ENCODE results near the gene DSCAM. TPM values are rescaled to one million over a fixed set of nuclear protein-coding genes. Genes with fewer than 3 reads are reported as not detected.

The DSCAM gene
- total and polyA plus RNA-seq, 2 donors (not counting 1 experiment from before 2014, with no cell fraction given): under 0.01 to 0.01 TPM

GRCh38 chr21:40049031-40049930, 797.7 kb downstream of the DSCAM start:
- Histone ChIP-seq H3K36me3 (ENCODE audit: control insufficient read depth, insufficient read depth, low read length) (no peaks in the 10 kb centered on the region), H3K9ac (ENCODE audit: insufficient read depth, low read length) (no peak overlapping the region)

GRCh38 chr21:40047993-40048730, 798.8 kb downstream of the DSCAM start:
- H3K36me3 ChIP-seq (ENCODE audit: control insufficient read depth, insufficient read depth, low read length): no peaks in the 10 kb centered on the region
- H3K4me3 ChIP-seq (replicated peaks in 1 of 4; ENCODE audit: control extremely low read depth in 1 of 4, insufficient read depth in 1 of 4, low read depth in 3 of 4, low read length in 4 of 4): no peak overlapping the region
- no peaks in the 10 kb centered on the region for H3K4me1 ChIP-seq (ENCODE audit: control insufficient read depth, extremely low read depth, insufficient read depth, low read length)
- peak in 1 of 2 donors; percentile 30 for DNase-seq (ENCODE audit: low read depth in 2 of 2)
- no peaks in the 10 kb centered on the region for H3K27me3 ChIP-seq (ENCODE audit: control insufficient read depth, insufficient read depth, low read length)
- TF ChIP-seq CTCF (conservative IDR thresholded peaks at IDR 0.05 in 1 of 2, IDR thresholded peaks at IDR 0.05 in 1 of 2; ENCODE audit: low read depth in 1 of 2, low read length in 2 of 2) (no peak), EZH2 (IDR thresholded peaks at IDR 0.05; ENCODE audit: low read length, missing control alignments) (no peak)
- H2AFZ ChIP-seq (ENCODE audit: low read length): no peak overlapping the region
- no peak overlapping the region for H3K9ac ChIP-seq (ENCODE audit: insufficient read depth, low read length)
- no peaks in the 10 kb centered on the region for H3K79me2 ChIP-seq (ENCODE audit: control insufficient read depth, insufficient read depth, low read length)
- no peaks in the 10 kb centered on the region for H4K20me1 ChIP-seq (ENCODE audit: control insufficient read depth, extremely low read depth, insufficient read depth, low read length)
- H3K4me2 ChIP-seq (ENCODE audit: extremely low read depth, insufficient read depth, low read length): no peak overlapping the region
- H3K9me3 ChIP-seq (ENCODE audit: control insufficient read depth, insufficient read depth, low read depth, low read length): no peaks in the 10 kb centered on the region
- no peak overlapping the region for H3K27ac ChIP-seq (ENCODE audit: insufficient read depth, low read length)

More at GRCh38 chr21:40049031-40049930, 797.7 kb downstream of the DSCAM start:
- no peak overlapping the region for H2AFZ ChIP-seq (ENCODE audit: low read length)
- H3K79me2 ChIP-seq (ENCODE audit: control insufficient read depth, insufficient read depth, low read length): no peaks in the 10 kb centered on the region
- H3K9me3 ChIP-seq (ENCODE audit: control insufficient read depth, insufficient read depth, low read depth, low read length): no peaks in the 10 kb centered on the region
- DNase-seq (ENCODE audit: low read depth in 2 of 2): peak in 1 of 2 donors; percentile 84
- H3K4me2 ChIP-seq (ENCODE audit: extremely low read depth, insufficient read depth, low read length): no peak overlapping the region
- H3K4me3 ChIP-seq (replicated peaks in 1 of 4; ENCODE audit: control extremely low read depth in 1 of 4, insufficient read depth in 1 of 4, low read depth in 3 of 4, low read length in 4 of 4): no peak overlapping the region
- no peaks in the 10 kb centered on the region for H3K4me1 ChIP-seq (ENCODE audit: control insufficient read depth, extremely low read depth, insufficient read depth, low read length)
- no peaks in the 10 kb centered on the region for H4K20me1 ChIP-seq (ENCODE audit: control insufficient read depth, extremely low read depth, insufficient read depth, low read length)
- no peaks in the 10 kb centered on the region for H3K27me3 ChIP-seq (ENCODE audit: control insufficient read depth, insufficient read depth, low read length)
- TF ChIP-seq EZH2 (IDR thresholded peaks at IDR 0.05; ENCODE audit: low read length, missing control alignments) (no peak), CTCF (conservative IDR thresholded peaks at IDR 0.05 in 1 of 2, IDR thresholded peaks at IDR 0.05 in 1 of 2; ENCODE audit: low read depth in 1 of 2, low read length in 2 of 2) (no peak)
- H3K27ac ChIP-seq (ENCODE audit: insufficient read depth, low read length): no peak overlapping the region

GRCh38 chr21:40047211-40047610, 799.7 kb downstream of the DSCAM start:
- DNase-seq (ENCODE audit: low read depth in 2 of 2): no peak
- Histone ChIP-seq H3K9ac (ENCODE audit: insufficient read depth, low read length) (no peak overlapping the region), H3K36me3 (ENCODE audit: control insufficient read depth, insufficient read depth, low read length) (no peaks in the 10 kb centered on the region), H3K4me1 (ENCODE audit: control insufficient read depth, extremely low read depth, insufficient read depth, low read length) (no peaks in the 10 kb centered on the region), H3K27me3 (ENCODE audit: control insufficient read depth, insufficient read depth, low read length) (no peaks in the 10 kb centered on the region), H2AFZ (ENCODE audit: low read length) (no peak overlapping the region), H3K4me3 (replicated peaks in 1 of 4; ENCODE audit: control extremely low read depth in 1 of 4, insufficient read depth in 1 of 4, low read depth in 3 of 4, low read length in 4 of 4) (no peak overlapping the region), H3K27ac (ENCODE audit: insufficient read depth, low read length) (no peak overlapping the region), H4K20me1 (ENCODE audit: control insufficient read depth, extremely low read depth, insufficient read depth, low read length) (no peaks in the 10 kb centered on the region), H3K4me2 (ENCODE audit: extremely low read depth, insufficient read depth, low read length) (no peak overlapping the region), H3K9me3 (ENCODE audit: control insufficient read depth, insufficient read depth, low read depth, low read length) (peaks cover 2% of the 10 kb centered on the region), H3K79me2 (ENCODE audit: control insufficient read depth, insufficient read depth, low read length) (no peaks in the 10 kb centered on the region)
- TF ChIP-seq EZH2 (IDR thresholded peaks at IDR 0.05; ENCODE audit: low read length, missing control alignments) (no peak), CTCF (conservative IDR thresholded peaks at IDR 0.05 in 1 of 2, IDR thresholded peaks at IDR 0.05 in 1 of 2; ENCODE audit: low read depth in 1 of 2, low read length in 2 of 2) (no peak)
